ENCODE data around the gene NCOR1.

Gene NCOR1

GRCh38 chr17:16023881-16024280 lies 191.5 kb downstream of the NCOR1 start:
- no peak for DNase-seq

GRCh38 chr17:16019347-16019746 lies 196.0 kb downstream of the NCOR1 start:
- no peak for DNase-seq

GRCh38 chr17:16013943-16014407 lies 201.4 kb downstream of the NCOR1 start:
- no peak for DNase-seq

GRCh38 chr17:16007439-16007838 lies 207.9 kb downstream of the NCOR1 start:
- no peak for DNase-seq

- no peak for DNase-seq
These were observed 209.7 kb downstream of the NCOR1 start for GRCh38 chr17:16005636-16006035.

- DNase-seq = no peak
These were observed 211.5 kb downstream of the NCOR1 start for GRCh38 chr17:16003841-16004240.

GRCh38 chr17:16002708-16003260 lies 212.6 kb downstream of the NCOR1 start:
- no peak for DNase-seq

GRCh38 chr17:16001226-16001897 lies 214.0 kb downstream of the NCOR1 start:
- DNase-seq = no peak

GRCh38 chr17:15999974-16000827 lies 215.1 kb downstream of the NCOR1 start:
- no peak for DNase-seq

- peak; percentile 97 for DNase-seq
These were observed 216.0 kb downstream of the NCOR1 start, which contains the start of the genes TTC19 and ZSWIM7 for GRCh38 chr17:15999141-15999973. Gene TTC19, plus strand, starts transcription at chr17:15999824. Its CDS starts 25 bp downstream, at chr17:15999849. Gene ZSWIM7, minus strand, starts transcription at chr17:15999704. Its CDS starts 110 bp downstream, at chr17:15999594.

- no peak for DNase-seq
These were observed 217.2 kb downstream of the NCOR1 start for GRCh38 chr17:15998031-15998562.

- no peak for DNase-seq
These were observed 219.0 kb downstream of the NCOR1 start for GRCh38 chr17:15996322-15996721.

- DNase-seq = no peak
These were observed 233.4 kb downstream of the NCOR1 start for GRCh38 chr17:15981646-15982580.

GRCh38 chr17:15981208-15981607 lies 234.1 kb downstream of the NCOR1 start:
- no peak for DNase-seq
